HG03066 (cell line): ENCODE results near the gene HELZ2.
"Not testable (repeated sequence)": the region's sequence is repeated elsewhere in the genome, so short reads cannot be mapped to it uniquely, and the experiment has no call there.

Source experiments
- ATAC-seq: cut with Tn5 transposase; IDR thresholded peaks from one replicate; pipeline ENCODE4 v1.9.1; 2021; ENCODE audit warnings: low read depth; ENCODE audit not compliant: unreplicated experiment

HELZ2 gene

DNA sequence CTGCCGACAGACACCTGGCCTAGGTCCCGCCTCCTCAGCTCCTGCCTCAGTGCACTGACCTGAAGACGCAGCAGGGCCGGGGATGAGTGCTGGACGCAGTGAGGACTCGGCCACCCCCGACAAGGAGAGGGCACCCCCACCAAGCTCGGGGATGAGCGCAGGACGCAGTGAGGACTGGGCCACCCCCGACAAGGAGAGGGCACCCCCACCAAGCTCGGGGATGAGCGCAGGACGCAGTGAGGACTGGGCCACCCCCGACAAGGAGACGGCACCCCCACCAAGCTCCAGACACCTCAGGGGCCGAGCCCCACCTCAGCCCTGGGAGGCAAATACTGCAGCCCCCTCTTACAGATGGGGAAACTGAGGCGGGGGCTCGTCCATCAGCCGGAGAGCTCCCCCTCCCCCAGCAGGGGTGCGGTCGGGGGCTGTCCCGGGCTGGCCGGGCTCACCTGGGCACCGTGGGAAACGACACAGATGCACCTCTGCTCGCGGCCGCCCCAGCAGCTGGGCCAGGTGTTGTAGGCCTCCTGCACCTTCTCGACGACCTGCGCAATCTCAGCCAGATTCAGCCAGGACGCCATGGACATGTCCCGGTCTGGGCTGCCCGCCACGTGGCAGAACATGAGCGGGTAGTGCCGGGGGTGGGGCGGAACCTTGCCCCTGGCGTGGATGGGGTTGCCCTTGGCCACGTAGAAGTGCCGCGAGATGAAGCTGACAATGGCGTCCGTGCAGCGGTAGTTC, 7.5 kb downstream of the HELZ2 start:
- ATAC-seq = no peak

- no peak for ATAC-seq
These were observed 8.2 kb downstream of the HELZ2 start for GRCh38 chr20:63565699-63566335.

DNA sequence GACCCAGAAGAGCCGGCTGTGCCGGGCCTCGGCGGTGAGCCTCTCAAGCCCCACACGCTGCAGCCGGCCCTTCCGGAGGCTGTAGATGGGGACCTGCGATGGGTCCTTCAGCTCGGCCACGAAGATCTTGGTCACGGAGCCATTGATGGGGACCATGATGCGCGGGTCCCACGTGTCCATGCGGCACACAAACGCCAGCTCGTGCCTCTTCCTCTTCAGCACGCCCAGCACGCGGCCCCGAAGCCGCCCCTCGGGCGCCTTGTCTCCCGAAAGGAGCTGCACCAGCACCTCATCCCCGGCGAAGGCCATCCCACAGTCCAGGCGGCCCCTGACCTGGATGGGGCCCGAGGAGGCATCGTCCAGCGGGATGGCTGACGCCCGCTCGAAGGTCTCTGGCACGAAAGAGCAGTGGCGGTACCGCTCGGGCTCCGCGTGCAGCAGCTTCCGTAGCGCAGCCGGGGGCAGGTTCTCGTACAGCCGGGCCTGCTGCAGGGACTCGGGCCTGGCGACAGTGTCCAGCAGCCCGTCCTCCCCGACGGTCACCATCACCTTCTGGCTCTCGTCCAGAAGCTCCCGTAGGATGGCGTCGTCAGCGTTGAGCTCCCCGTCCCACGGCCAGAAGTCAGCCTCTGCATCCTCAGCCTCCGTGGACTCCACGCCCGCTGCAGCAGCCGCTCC, 8.9 kb downstream of the HELZ2 start:
- no peak for ATAC-seq

DNA sequence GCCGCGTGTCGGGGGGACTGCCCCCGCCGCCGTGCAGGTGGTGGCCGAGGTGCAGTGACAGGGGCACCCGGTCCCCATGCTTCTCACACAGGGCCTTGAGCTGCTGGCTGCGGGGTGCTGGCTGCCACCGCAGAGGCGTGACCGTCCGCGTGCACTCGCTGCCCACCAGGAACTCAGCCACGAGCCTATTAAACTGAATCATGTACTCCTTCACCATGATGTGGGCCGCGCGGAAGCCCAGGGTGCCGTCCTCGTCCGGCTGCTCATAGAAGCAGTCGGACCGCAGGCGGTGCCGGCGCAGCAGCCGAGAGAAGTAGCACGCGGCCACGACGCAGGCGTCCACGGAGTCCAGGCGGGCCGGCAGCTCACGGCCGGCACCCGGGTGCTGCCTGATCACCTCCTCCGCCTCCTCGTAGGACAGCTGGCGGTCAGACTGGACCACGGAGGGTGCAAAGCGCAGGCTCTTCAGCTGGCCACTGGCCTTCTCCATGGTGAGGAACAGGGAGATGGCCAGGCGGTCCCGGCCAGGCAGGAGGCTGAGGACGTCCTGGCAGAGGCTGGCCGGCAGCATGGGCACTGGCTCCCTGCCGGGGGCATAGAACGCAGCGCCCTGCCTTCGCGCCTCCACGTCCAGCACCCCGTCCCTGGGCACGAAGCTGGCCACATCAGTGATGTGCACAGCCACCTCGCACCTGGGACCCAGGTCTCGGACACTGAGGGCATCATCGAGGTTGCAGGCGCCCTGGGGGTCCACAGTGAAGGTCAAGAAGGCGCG, 9.8 kb downstream of the HELZ2 start:
- ATAC-seq = no peak

- no peak for ATAC-seq
These were observed 10.7 kb downstream of the HELZ2 start for GRCh38 chr20:63563225-63563935.

DNA sequence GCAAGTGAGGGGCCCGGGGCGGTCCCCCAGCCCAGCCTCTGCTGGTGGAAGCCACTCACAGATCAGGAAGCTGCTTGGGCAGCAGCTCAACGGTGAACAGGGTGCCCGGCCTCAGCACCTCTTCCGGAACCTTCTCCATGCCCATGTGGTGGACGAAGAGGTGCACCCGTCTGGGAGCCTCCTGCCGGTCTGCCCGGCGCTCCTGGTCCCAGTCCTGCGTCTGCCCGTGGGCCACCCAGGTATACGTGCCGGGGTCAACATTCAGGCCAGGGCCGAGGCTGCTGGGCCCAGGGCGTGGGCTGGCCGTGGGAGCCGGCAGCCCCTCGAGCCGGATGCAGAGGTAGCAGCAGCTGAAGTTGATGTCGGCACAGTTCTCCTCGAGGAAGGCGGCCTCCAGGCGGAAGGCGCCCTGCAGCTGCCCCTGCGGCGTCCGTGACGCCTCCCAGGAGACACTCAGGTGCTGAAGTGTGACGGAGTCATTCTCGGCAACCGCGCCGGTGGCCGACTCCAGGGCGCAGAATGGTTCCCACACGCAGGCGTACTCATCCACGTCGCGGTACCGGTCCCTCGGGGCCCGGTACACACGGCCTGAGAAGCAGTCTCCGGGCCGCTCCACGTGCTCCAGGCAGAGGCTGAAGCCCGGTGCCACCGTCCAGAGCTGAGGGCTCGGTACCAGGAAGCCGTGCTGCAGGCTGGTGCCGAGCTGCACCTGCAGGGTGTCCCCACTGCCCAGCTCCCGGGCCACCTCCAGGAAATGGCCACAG, 11.4 kb downstream of the HELZ2 start:
- no peak for ATAC-seq

DNA sequence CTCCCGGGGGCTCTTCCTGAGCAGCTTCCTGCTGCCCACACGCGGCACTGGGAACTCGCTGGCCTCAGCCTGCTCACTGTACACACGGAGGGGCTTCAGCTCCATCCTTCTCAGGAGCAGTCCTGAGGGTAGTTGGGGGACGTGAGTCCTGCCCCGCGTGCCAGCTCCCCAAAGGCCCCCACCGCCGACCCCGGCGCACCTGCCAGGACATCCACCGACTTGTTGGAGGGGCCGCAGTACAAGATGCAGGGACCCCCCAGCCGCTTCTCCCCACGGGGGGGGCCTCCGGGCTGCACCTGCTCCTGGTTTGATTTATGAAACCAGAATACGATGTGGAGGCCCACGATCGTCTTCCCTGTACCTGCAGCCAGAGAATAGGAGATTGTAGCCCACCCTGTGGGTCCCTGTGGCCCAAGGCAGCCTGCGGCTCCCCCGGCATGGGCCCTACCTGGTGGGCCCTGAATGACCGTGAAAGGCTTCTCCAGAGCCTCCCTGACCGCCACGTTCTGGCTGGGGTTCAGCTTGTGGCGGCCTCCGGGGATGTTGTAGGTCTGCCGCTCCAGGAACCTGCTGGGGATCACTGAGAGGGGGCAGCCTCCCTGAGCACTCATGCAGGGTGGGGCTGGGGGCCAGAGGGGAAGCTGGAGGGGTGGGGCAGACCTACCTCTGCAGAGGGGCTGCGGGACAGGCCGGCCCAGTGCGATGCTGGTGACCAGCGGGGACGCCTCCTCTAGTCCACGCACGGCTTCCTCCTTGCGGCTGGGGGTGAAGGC, 12.2 kb downstream of the HELZ2 start:
- ATAC-seq = no peak

- ATAC-seq = no peak
These were observed 13.0 kb downstream of the HELZ2 start for GRCh38 chr20:63560856-63561609.

- no peak for ATAC-seq
These were observed 13.7 kb downstream of the HELZ2 start for GRCh38 chr20:63560333-63560805.

- ATAC-seq = not testable (repeated sequence)
These were observed 14.3 kb downstream of the HELZ2 start for GRCh38 chr20:63559485-63560332.

- no peak for ATAC-seq
These were observed 15.1 kb downstream of the HELZ2 start for GRCh38 chr20:63558804-63559484.

GRCh38 chr20:63557481-63557891, 16.6 kb downstream of the HELZ2 start:
- no peak for ATAC-seq

DNA sequence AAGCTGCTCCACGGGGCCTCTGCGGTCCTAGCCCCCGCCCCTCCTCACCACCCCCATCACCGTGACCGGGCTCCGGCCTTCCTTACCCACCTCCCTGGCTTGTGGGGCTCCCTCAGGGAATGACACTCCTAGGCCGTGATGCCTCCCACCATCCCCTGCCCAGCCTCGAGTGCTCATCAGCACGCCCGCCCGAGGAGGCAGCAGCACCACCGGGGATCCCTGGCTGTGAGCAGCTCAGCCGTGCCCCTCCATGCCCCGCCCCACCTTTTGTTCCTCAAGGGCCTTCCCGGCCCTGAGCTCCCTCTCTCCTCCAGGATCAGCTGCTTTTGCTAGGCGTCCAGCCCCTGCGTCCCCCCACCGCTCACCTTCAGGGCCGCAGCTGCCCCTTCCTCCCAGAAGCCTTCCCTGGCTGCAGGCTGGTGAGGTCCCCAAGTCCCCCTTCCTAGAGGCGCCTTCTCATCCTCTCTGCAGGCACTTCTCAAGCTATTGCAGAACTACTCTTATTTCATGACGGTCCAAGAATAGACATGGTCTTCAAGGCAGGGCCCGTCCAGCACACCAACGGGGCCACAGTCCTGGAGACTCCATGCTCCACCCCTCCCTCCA, 17.1 kb downstream of the HELZ2 start:
- no peak for ATAC-seq

DNA sequence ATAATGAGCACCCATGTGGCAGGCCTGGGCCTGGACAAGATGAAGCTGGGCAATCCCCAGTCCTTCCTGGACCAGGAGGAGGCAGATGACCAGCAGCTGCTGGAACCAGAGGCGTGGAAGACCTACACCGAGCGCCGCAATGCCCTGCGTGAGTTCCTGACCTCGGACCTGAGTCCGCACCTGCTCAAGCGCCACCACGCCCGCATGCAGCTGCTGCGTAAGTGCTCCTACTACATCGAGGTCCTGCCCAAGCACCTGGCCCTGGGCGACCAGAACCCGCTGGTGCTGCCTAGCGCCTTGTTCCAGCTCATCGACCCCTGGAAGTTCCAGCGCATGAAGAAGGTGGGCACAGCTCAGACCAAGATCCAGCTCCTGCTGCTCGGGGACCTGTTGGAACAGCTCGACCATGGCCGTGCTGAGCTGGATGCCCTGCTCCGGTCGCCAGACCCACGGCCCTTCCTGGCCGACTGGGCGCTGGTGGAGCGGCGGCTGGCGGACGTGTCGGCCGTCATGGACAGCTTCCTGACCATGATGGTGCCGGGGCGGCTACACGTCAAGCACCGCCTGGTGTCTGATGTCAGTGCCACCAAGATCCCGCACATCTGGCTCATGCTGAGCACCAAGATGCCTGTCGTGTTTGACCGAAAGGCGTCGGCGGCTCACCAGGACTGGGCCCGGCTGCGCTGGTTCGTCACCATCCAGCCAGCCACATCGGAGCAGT, 18.2 kb downstream of the HELZ2 start:
- no peak for ATAC-seq
